Stimulated activated CD4-positive, alpha-beta T cell treated with anti-CD3 and anti-CD28 coated beads, TNF-alpha, amount 100 ng/mL, for 1 hour (primary cell): ENCODE results near the gene UNC45B.
A peak's percentile ranks its signal among the peaks of the same experiment; 100 is the strongest.
"Not testable (repeated sequence)": the region's sequence is repeated elsewhere in the genome, so short reads cannot be mapped to it uniquely, and the experiment has no call there.

Experiments
- DNase-seq, 3 donors: peaks; one replicate each; pipeline ENCODE4 v3.0.0-alpha.2; 2020; ENCODE audit warnings: low read depth in 3 of 3, low spot score in 1 of 3

The UNC45B gene

GRCh38 chr17:35141681-35142466 is 5.7 kb upstream of the UNC45B start, which contains the start of gene NLE1:
Gene NLE1, minus strand, starts transcription at chr17:35142303. Its CDS starts 28 bp downstream, at chr17:35142275.
- peak; percentile 68 to 90 (median 77) for DNase-seq

- no peak for DNase-seq
Measured at GRCh38 chr17:35142467-35142796, 5.2 kb upstream of the UNC45B start.

- no peak for DNase-seq
Measured at GRCh38 chr17:35144840-35145239, 2.8 kb upstream of the UNC45B start.

- no peak for DNase-seq
Measured at GRCh38 chr17:35146214-35146833, 1.3 kb upstream of the UNC45B start.

- DNase-seq = no peak
Measured at GRCh38 chr17:35148144-35148543, 527 bp downstream of the UNC45B start.

GRCh38 chr17:35149941-35150340 is 2.3 kb downstream of the UNC45B start:
- no peak for DNase-seq

- not testable (repeated sequence) for DNase-seq
Measured at GRCh38 chr17:35151080-35151479, 3.5 kb downstream of the UNC45B start.

- no peak for DNase-seq
Measured at GRCh38 chr17:35152421-35153140, 5.0 kb downstream of the UNC45B start.

GRCh38 chr17:35154196-35155165 is 6.9 kb downstream of the UNC45B start:
- no peak for DNase-seq

GRCh38 chr17:35155246-35155645 is 7.6 kb downstream of the UNC45B start:
- DNase-seq = no peak

- DNase-seq = no peak
Measured at GRCh38 chr17:35159940-35160339, 12.3 kb downstream of the UNC45B start.

- no peak for DNase-seq
Measured at GRCh38 chr17:35160354-35161201, 13.0 kb downstream of the UNC45B start.

GRCh38 chr17:35161281-35161761 is 13.7 kb downstream of the UNC45B start:
- no peak for DNase-seq

- DNase-seq = no peak
Measured at GRCh38 chr17:35162755-35163154, 15.1 kb downstream of the UNC45B start.

GRCh38 chr17:35163886-35164285 is 16.3 kb downstream of the UNC45B start:
- DNase-seq = no peak

GRCh38 chr17:35164716-35165115 is 17.1 kb downstream of the UNC45B start:
- DNase-seq = no peak

- DNase-seq = no peak
Measured at GRCh38 chr17:35166526-35166925, 18.9 kb downstream of the UNC45B start.

GRCh38 chr17:35167046-35167445 is 19.4 kb downstream of the UNC45B start:
- DNase-seq = no peak

GRCh38 chr17:35167666-35168065 is 20.0 kb downstream of the UNC45B start:
- DNase-seq = no peak

GRCh38 chr17:35169835-35170363 is 22.3 kb downstream of the UNC45B start:
- no peak for DNase-seq
